Left lung (tissue), 10 donors: ENCODE measurements around the gene ARF6. TPM values are rescaled to one million over a fixed set of nuclear protein-coding genes. Genes with fewer than 3 reads are reported as not detected.

Experiments used
- ATAC-seq: fragments of 200-7000 bp; cut with Tn5 transposase; one replicate; pipeline ENCODE4 v1.9.1; 2020; ENCODE audit warnings: moderate library complexity
- DNase-seq, 4 donors: peaks; one replicate each; pipeline ENCODE4 v3.0.0-alpha.2; 2013 to 2020
- H3K27ac ChIP-seq, 2 donors: fragments of 200-600 bp; sonication (generic) in 1 of 2; one replicate each; pipeline versions ENCODE4 v1.5.0 to v1.8.0; 2020 to 2021
- H3K27me3 ChIP-seq, 2 donors: fragments of 200-600 bp; sonication (generic) in 1 of 2; one replicate each; pipeline versions ENCODE4 v1.5.0 to v1.8.0; 2020 to 2021
- H3K36me3 ChIP-seq, 2 donors: fragments of 200-600 bp; sonication (generic) in 1 of 2; one replicate each; pipeline versions ENCODE4 v1.5.0 to v1.8.0; 2020 to 2021
- H3K4me1 ChIP-seq, 2 donors: fragments of 200-600 bp; one replicate each; pipeline ENCODE4 v1.8.0; 2021
- H3K4me3 ChIP-seq, 2 donors: fragments of 200-600 bp; sonication (generic) in 1 of 2; one replicate each; pipeline versions ENCODE4 v1.5.0 to v1.8.0; 2020 to 2021; ENCODE audit warnings: mild to moderate bottlenecking in 1 of 2
- H3K9me3 ChIP-seq, 2 donors: fragments of 200-600 bp; sonication (generic) in 1 of 2; one replicate each; pipeline versions ENCODE4 v1.5.0 to v1.8.0; 2020 to 2021
- CTCF ChIP-seq, 2 donors: fragments of 200-600 bp; sonication (generic) in 1 of 2; IDR thresholded peaks; one replicate each; pipeline versions ENCODE4 v1.5.0 to v1.8.0; 2021; ENCODE audit warnings: antibody characterized with exemption in 2 of 2
- intact Hi-C, 2 donors: fragments of 100-400 bp; cut with DNase I; formaldehyde crosslinking; loops; one replicate each; pipeline versions ENCODE4 v1.11.2 to v1.14.2; 2022
- polyA plus RNA-seq, 6 donors: library from polyadenylated mRNA; unstranded; fragments of 120-200 nt; gene quantifications; one replicate each; pipeline ENCODE4 v1.2.1, GENCODE V29; 2013; ENCODE audit not compliant: insufficient read length in 6 of 6
- total RNA-seq, 2 donors: library from RNA; stranded (reverse); fragmentation: NEBNext Ultra II Directional; extraction: Animal tissue kit (Norgen Biotek cat#: 25700); gene quantifications; one replicate each; pipeline ENCODE4 v1.2.1, GENCODE V29; 2021
- donor health status: DM: no; HTN: yes; CAD: no.
- donor health status: DM: no; HTN: no; CAD: no.

Gene ARF6
- total and polyA plus RNA-seq, 8 donors: 46.8 to 89.0 (median 54.7) TPM

GRCh38 chr14:49858383-49858782 lies 34.5 kb upstream of the ARF6 start:
- no peaks in the 10 kb centered on the region for H3K27me3 ChIP-seq
- DNase-seq: no peak
- H3K4me3 ChIP-seq: no peak overlapping the region
- H3K9me3 ChIP-seq: no peaks in the 10 kb centered on the region
- no peak for ATAC-seq
- no peak for TF ChIP-seq CTCF (IDR thresholded peaks at IDR 0.05)
- no peak overlapping the region for H3K27ac ChIP-seq
- no peaks in the 10 kb centered on the region for H3K36me3 ChIP-seq
- intact Hi-C loops: no loop called here
- H3K4me1 ChIP-seq: peaks cover 0 to 18% of the 10 kb centered on the region in 2 donors

- intact Hi-C loops: no loop called here
- no peaks in the 10 kb centered on the region for H3K9me3 ChIP-seq
- no peaks in the 10 kb centered on the region for H3K36me3 ChIP-seq
- peaks cover 0 to 32% of the 10 kb centered on the region in 2 donors for H3K4me1 ChIP-seq
- no peaks in the 10 kb centered on the region for H3K27me3 ChIP-seq
- H3K4me3 ChIP-seq: peak overlapping the region; percentile 37 to 65
- DNase-seq: no peak
- TF ChIP-seq CTCF (IDR thresholded peaks at IDR 0.05): no peak
- H3K27ac ChIP-seq: peak overlapping the region; percentile 98
- ATAC-seq: no peak
These were observed 31.7 kb upstream of the ARF6 start for GRCh38 chr14:49860988-49861698.

- Histone ChIP-seq H3K27ac (peak overlapping the region; percentile 98), H3K4me3 (peak overlapping the region; percentile 37 to 65), H3K27me3 (no peaks in the 10 kb centered on the region), H3K9me3 (no peaks in the 10 kb centered on the region), H3K4me1 (peaks cover 0 to 32% of the 10 kb centered on the region in 2 donors), H3K36me3 (no peaks in the 10 kb centered on the region)
- intact Hi-C loops: no loop called here
- no peak for TF ChIP-seq CTCF (IDR thresholded peaks at IDR 0.05)
- ATAC-seq (peak; percentile 32), DNase-seq (peak in 2 of 4 donors; percentile 67 to 77)
These were observed 31.2 kb upstream of the ARF6 start for GRCh38 chr14:49861699-49862088.

- peak; percentile 99 to 100 for TF ChIP-seq CTCF (IDR thresholded peaks at IDR 0.05)
- H3K9me3 ChIP-seq: no peaks in the 10 kb centered on the region
- ATAC-seq (peak; percentile 87), DNase-seq (peak; percentile 84 to 94 (median 90))
- H3K4me1 ChIP-seq: peaks cover 0 to 32% of the 10 kb centered on the region in 2 donors
- no peaks in the 10 kb centered on the region for H3K36me3 ChIP-seq
- intact Hi-C loops: no loop called here
- H3K27ac ChIP-seq: peak overlapping the region; percentile 98
- H3K4me3 ChIP-seq: peak overlapping the region; percentile 37 to 65
- H3K27me3 ChIP-seq: no peaks in the 10 kb centered on the region
These were observed 30.7 kb upstream of the ARF6 start for GRCh38 chr14:49862089-49862673.

- no peak for ATAC-seq
- no peaks in the 10 kb centered on the region for H3K27me3 ChIP-seq
- peaks cover 3 to 41% of the 10 kb centered on the region in 2 donors for H3K4me1 ChIP-seq
- peak overlapping the region; percentile 61 to 65 for H3K4me3 ChIP-seq
- no peaks in the 10 kb centered on the region for H3K9me3 ChIP-seq
- no peak for TF ChIP-seq CTCF (IDR thresholded peaks at IDR 0.05)
- peak in 1 of 4 donors; percentile 32 for DNase-seq
- peak overlapping the region; percentile 98 for H3K27ac ChIP-seq
- H3K36me3 ChIP-seq: no peaks in the 10 kb centered on the region
- intact Hi-C loops: no loop called here
These were observed 29.2 kb upstream of the ARF6 start for GRCh38 chr14:49863487-49864281.
